HepG2 (cell line): Measurements from ENCODE around the gene BMPR1B.

Experiments
- MLLT10 ChIP-seq: sonication (generic); formaldehyde crosslinking; IDR thresholded peaks from 2 replicates; pipeline ENCODE4 v1.4.0; 2020; ENCODE audit warnings: missing genetic modification reagents
- PAWR ChIP-seq: sonication (generic); formaldehyde crosslinking; IDR thresholded peaks from 2 replicates; pipeline ENCODE4 v1.4.0; 2020; ENCODE audit warnings: missing genetic modification reagents, mild to moderate bottlenecking, borderline replicate concordance
- ZBTB7A ChIP-seq: sonication (generic); formaldehyde crosslinking; IDR thresholded peaks from 2 replicates; pipeline ENCODE4 v1.8.0; 2022; ENCODE audit warnings: mild to moderate bottlenecking, missing genetic modification reagents

GRCh38 chr4:94978904-94979303 is 221.1 kb downstream of the BMPR1B start:
- TF ChIP-seq ZBTB7A (CRISPR knock-in tag) (no peak), PAWR (CRISPR knock-in tag) (no peak), MLLT10 (CRISPR knock-in tag) (no peak)
